ENCODE results near the gene USP35. TPM values are rescaled to one million over a fixed set of nuclear protein-coding genes. Genes with fewer than 3 reads are reported as not detected.

The USP35 gene
- total and polyA plus RNA-seq, 2 donors (not counting 1 experiment from before 2014, with no cell fraction given), result 4.6 to 13.0 TPM

- TF ChIP-seq EZH2 (IDR thresholded peaks at IDR 0.05; ENCODE audit: low read length, missing control alignments), result no peak
- TF ChIP-seq, protein P1, sequence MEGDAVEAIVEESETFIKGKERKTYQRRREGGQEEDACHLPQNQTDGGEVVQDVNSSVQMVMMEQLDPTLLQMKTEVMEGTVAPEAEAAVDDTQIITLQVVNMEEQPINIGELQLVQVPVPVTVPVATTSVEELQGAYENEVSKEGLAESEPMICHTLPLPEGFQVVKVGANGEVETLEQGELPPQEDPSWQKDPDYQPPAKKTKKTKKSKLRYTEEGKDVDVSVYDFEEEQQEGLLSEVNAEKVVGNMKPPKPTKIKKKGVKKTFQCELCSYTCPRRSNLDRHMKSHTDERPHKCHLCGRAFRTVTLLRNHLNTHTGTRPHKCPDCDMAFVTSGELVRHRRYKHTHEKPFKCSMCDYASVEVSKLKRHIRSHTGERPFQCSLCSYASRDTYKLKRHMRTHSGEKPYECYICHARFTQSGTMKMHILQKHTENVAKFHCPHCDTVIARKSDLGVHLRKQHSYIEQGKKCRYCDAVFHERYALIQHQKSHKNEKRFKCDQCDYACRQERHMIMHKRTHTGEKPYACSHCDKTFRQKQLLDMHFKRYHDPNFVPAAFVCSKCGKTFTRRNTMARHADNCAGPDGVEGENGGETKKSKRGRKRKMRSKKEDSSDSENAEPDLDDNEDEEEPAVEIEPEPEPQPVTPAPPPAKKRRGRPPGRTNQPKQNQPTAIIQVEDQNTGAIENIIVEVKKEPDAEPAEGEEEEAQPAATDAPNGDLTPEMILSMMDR (conservative IDR thresholded peaks at IDR 0.05 in 1 of 2, IDR thresholded peaks at IDR 0.05 in 1 of 2; ENCODE audit: low read depth in 1 of 2, low read length in 2 of 2), result no peak
- H2AFZ ChIP-seq (ENCODE audit: low read length), result no peak overlapping the region
- no peaks in the 10 kb centered on the region for H3K36me3 ChIP-seq (ENCODE audit: control insufficient read depth, insufficient read depth, low read length)
- H3K27me3 ChIP-seq (ENCODE audit: control insufficient read depth, insufficient read depth, low read length), result no peaks in the 10 kb centered on the region
- H3K4me3 ChIP-seq (replicated peaks in 1 of 4; ENCODE audit: control extremely low read depth in 1 of 4, insufficient read depth in 1 of 4, low read depth in 3 of 4, low read length in 4 of 4), result no peak overlapping the region
- peak; percentile 37 to 89 for DNase-seq (ENCODE audit: low read depth in 2 of 2)
- H3K9ac ChIP-seq (ENCODE audit: insufficient read depth, low read length), result no peak overlapping the region
- H3K4me1 ChIP-seq (ENCODE audit: control insufficient read depth, extremely low read depth, insufficient read depth, low read length), result peaks cover 3% of the 10 kb centered on the region
- H3K9me3 ChIP-seq (ENCODE audit: control insufficient read depth, insufficient read depth, low read depth, low read length), result no peaks in the 10 kb centered on the region
- H3K27ac ChIP-seq (ENCODE audit: insufficient read depth, low read length), result no peak overlapping the region
- H3K79me2 ChIP-seq (ENCODE audit: control insufficient read depth, insufficient read depth, low read length), result no peaks in the 10 kb centered on the region
- no peak overlapping the region for H3K4me2 ChIP-seq (ENCODE audit: extremely low read depth, insufficient read depth, low read length)
- no peaks in the 10 kb centered on the region for H4K20me1 ChIP-seq (ENCODE audit: control insufficient read depth, extremely low read depth, insufficient read depth, low read length)
Observed at GRCh38 chr11:78251083-78251775, 62.5 kb downstream of the USP35 start.

DNA sequence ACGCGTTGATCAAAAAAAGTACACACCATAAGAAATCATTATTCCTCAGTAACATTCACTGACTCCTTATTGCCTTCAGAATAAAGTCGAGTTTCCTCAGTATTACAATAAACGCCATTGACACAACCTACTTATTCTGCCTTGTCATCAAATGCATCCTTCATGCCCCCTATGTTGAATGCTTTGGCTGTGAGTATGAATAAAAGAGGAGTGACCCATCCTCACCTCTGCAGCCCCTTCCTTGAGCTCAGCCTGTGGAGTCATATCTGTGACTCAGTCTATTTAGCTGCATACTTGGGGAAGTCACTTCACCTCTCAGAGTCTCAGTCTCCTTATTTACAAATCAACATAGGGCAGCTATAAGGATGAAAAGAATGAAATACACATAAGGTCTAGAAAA is 65.1 kb downstream of the USP35 start:
- Histone ChIP-seq H3K79me2 (ENCODE audit: control insufficient read depth, insufficient read depth, low read length) (no peaks in the 10 kb centered on the region), H3K4me3 (replicated peaks in 1 of 4; ENCODE audit: control extremely low read depth in 1 of 4, insufficient read depth in 1 of 4, low read depth in 3 of 4, low read length in 4 of 4) (no peak overlapping the region), H3K4me1 (ENCODE audit: control insufficient read depth, extremely low read depth, insufficient read depth, low read length) (peaks cover 3% of the 10 kb centered on the region), H3K4me2 (ENCODE audit: extremely low read depth, insufficient read depth, low read length) (no peak overlapping the region), H4K20me1 (ENCODE audit: control insufficient read depth, extremely low read depth, insufficient read depth, low read length) (no peaks in the 10 kb centered on the region), H3K9me3 (ENCODE audit: control insufficient read depth, insufficient read depth, low read depth, low read length) (no peaks in the 10 kb centered on the region), H3K27me3 (ENCODE audit: control insufficient read depth, insufficient read depth, low read length) (no peaks in the 10 kb centered on the region), H3K9ac (ENCODE audit: insufficient read depth, low read length) (no peak overlapping the region), H3K36me3 (ENCODE audit: control insufficient read depth, insufficient read depth, low read length) (no peaks in the 10 kb centered on the region), H3K27ac (ENCODE audit: insufficient read depth, low read length) (no peak overlapping the region), H2AFZ (ENCODE audit: low read length) (no peak overlapping the region)
- TF ChIP-seq, protein P1 (conservative IDR thresholded peaks at IDR 0.05 in 1 of 2, IDR thresholded peaks at IDR 0.05 in 1 of 2; ENCODE audit: low read depth in 1 of 2, low read length in 2 of 2), result no peak
- TF ChIP-seq EZH2 (IDR thresholded peaks at IDR 0.05; ENCODE audit: low read length, missing control alignments), result no peak
- DNase-seq (ENCODE audit: low read depth in 2 of 2), result peak in 1 of 2 donors; percentile 75

DNA sequence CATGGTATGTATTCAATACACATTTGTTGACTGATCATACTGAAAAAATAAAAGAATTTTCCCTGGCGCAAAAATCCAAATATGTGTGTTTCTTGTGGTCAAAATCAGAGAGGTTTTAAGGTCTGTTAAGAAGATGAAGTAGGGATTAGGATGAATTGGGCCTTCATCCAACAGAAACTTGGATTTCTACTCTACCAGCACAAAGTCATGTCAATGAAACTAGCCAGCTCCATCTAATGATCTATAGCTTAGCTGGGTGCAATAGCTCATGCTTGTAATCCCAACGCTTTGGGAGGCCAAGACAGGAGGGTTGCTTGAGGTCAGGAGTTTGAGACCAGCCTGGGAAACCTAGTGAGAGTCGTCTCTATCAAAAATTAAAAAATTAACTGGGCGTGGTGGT is 65.5 kb downstream of the USP35 start:
- Histone ChIP-seq H3K4me2 (ENCODE audit: extremely low read depth, insufficient read depth, low read length) (no peak overlapping the region), H3K27me3 (ENCODE audit: control insufficient read depth, insufficient read depth, low read length) (no peaks in the 10 kb centered on the region), H3K27ac (ENCODE audit: insufficient read depth, low read length) (no peak overlapping the region), H3K4me3 (replicated peaks in 1 of 4; ENCODE audit: control extremely low read depth in 1 of 4, insufficient read depth in 1 of 4, low read depth in 3 of 4, low read length in 4 of 4) (no peak overlapping the region), H2AFZ (ENCODE audit: low read length) (no peak overlapping the region), H3K9me3 (ENCODE audit: control insufficient read depth, insufficient read depth, low read depth, low read length) (no peaks in the 10 kb centered on the region), H3K4me1 (ENCODE audit: control insufficient read depth, extremely low read depth, insufficient read depth, low read length) (peaks cover 3% of the 10 kb centered on the region), H3K9ac (ENCODE audit: insufficient read depth, low read length) (no peak overlapping the region), H3K79me2 (ENCODE audit: control insufficient read depth, insufficient read depth, low read length) (no peaks in the 10 kb centered on the region), H4K20me1 (ENCODE audit: control insufficient read depth, extremely low read depth, insufficient read depth, low read length) (no peaks in the 10 kb centered on the region), H3K36me3 (ENCODE audit: control insufficient read depth, insufficient read depth, low read length) (no peaks in the 10 kb centered on the region)
- no peak for DNase-seq (ENCODE audit: low read depth in 2 of 2)
- TF ChIP-seq EZH2 (IDR thresholded peaks at IDR 0.05; ENCODE audit: low read length, missing control alignments), result no peak
- TF ChIP-seq, protein P1 (conservative IDR thresholded peaks at IDR 0.05 in 1 of 2, IDR thresholded peaks at IDR 0.05 in 1 of 2; ENCODE audit: low read depth in 1 of 2, low read length in 2 of 2), result no peak

Measured in fibroblast of lung (primary cell).